HG02884 (cell line): ENCODE results near the gene DMP1.
"Not testable (repeated sequence)": the region's sequence is repeated elsewhere in the genome, so short reads cannot be mapped to it uniquely, and the experiment has no call there.

Source experiments
- ATAC-seq: cut with Tn5 transposase; IDR thresholded peaks from one replicate; pipeline ENCODE4 v1.9.1; 2021; ENCODE audit warnings: mild to moderate bottlenecking, moderate library complexity; ENCODE audit not compliant: unreplicated experiment

Gene DMP1

GRCh38 chr4:87680271-87680670, 30.2 kb downstream of the DMP1 start:
- no peak for ATAC-seq

DNA sequence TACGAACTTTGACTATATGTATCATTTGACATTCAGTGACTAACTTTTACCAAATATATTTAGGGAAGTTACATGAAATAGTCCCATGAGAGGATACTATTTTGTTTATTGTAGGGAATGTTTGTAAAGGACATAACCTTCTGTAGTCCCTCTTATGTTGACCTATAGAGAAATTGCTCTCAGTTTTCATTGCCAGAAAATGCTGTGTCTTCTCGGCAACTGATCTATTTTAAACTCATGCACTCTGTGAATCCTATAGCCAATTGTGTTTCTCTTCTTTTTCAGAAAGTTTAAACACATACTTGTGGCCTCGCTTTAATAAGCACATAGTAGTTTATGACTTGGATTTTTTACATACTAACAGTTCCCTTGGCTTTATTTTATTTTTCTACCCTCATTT, 38.2 kb downstream of the DMP1 start:
- no peak for ATAC-seq

DNA sequence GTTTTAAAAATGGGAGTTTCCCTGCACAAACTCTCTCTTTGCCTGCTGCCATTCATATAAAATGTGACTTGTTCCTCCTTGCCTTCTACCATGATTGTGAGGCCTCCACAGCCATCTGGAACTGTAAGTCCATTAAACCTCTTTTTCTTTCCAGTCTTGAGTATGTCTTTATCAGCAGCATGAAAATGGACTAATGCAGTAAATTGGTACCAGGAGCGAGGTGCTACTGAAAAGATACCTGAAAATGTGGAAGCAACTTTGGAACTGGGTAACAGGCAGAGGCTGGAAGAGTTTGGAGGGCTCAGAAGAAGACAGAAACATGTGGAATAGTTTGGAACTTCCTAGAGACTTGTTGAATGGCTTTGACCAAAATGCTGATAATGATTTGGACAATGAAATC, 40.9 kb downstream of the DMP1 start:
- ATAC-seq = not testable (repeated sequence)

DNA sequence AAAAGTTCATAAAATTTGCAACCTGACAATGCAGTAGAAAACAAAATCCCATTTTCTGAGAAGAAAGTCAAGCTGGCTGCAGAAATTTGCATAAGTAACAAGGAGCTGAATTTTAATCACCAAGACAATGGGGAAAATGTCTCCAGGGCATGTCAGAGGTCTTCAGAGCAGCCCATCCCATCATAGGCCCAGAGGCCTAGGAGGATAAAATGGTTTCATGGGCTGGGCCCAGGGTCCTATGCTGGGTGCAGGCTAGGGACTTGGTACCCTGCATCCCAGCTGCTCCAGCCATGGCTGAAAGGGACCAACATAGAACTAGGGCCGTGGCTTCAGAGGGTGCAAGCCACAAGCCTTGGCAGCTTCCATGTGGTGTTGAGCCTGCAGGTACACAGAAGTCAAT, 42.0 kb downstream of the DMP1 start:
- ATAC-seq = not testable (repeated sequence)

GRCh38 chr4:87697272-87697671, 47.2 kb downstream of the DMP1 start:
- ATAC-seq = no peak

DNA sequence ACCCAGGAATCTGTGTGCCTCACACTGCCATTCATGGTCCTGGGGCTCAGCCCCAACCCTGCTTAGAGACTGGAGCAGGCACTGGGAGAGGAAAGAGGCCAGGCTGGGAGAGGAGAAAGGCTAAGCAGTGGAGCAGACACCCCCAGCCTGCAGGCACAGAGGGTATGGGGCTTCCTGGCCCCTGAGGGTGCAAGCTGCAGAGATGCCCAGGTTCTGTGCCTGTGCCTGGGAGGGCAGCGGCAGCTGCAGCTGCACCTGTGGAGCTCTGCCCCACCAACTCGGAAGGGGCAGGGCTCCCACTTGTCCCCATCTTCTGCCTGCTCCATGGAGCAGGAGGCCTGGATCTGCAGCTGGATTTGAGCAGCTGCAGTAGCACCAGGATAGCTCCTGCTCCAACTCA, 47.9 kb downstream of the DMP1 start:
- ATAC-seq = no peak

DNA sequence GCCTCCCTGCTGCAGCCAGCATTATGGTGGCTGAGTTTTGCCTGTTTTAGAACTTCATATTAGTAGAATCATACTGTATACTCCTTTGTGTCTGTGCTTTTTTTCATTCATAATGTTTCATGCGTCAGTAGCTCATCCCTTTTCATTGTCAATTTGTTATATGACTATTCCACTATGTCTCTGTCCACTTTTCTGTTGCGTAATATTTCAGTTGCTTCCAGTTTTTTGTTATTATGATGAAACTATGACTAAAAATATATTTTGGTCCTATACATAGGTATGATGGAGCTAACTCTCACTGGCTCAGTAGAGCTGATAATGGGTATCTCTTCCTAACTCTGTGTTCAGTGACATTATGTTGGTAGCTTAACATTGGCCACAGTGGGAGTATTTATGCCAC, 48.3 kb downstream of the DMP1 start:
- ATAC-seq = no peak

- ATAC-seq = no peak
Measured at GRCh38 chr4:87704001-87704400, 53.9 kb downstream of the DMP1 start.

DNA sequence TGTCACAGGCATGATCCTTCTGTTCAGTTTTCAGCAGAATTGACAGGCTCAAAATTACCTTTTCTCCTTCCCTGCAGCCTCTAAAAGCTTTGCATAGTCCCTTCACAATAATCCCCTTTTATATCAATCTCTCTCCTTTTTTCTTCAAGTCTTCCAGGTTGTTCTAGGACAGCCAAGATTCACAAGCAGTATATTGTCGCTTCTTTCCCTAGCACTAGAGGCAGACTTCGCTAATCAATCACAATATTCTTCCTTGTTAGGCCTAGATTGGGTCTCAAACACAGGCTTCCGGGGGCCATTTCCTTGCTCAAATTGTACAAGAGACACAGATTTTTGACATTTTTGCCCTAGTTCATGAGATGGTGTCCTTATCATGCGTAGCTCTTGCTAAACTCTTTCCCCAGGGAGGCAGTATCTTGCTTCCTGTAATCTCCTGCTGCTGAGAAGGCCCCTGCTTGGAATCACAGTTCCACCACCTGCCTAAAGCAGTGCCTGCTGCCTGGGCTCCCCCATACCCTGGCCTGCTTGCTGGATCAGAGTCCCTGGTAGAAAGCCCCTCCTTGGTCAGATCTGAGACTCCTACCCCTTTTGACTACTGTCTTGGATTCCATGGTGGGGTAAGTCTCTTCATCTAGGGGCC, 57.3 kb downstream of the DMP1 start:
- ATAC-seq = no peak
